Subcutaneous abdominal adipose tissue (tissue), 5 donors: ENCODE measurements around the gene REEP1.

Source experiments
- H3K27ac ChIP-seq: one replicate; pipeline ENCODE4 v1.7.0; 2013; ENCODE audit warnings: low read depth, mild to moderate bottlenecking, inconsistent platforms, low read length, moderate library complexity
- H3K27me3 ChIP-seq, 5 donors: one replicate each; pipeline ENCODE4 v1.7.0; 2013; ENCODE audit warnings: low read length in 5 of 5, inconsistent platforms in 1 of 5; ENCODE audit not compliant: control insufficient read depth in 5 of 5, insufficient read depth in 4 of 5
- H3K36me3 ChIP-seq, 5 donors: one replicate each; pipeline ENCODE4 v1.7.0; 2013; ENCODE audit warnings: low read length in 5 of 5; ENCODE audit not compliant: control insufficient read depth in 5 of 5, insufficient read depth in 5 of 5
- H3K4me1 ChIP-seq, 5 donors: one replicate each; pipeline ENCODE4 v1.7.0; 2013; ENCODE audit warnings: low read length in 5 of 5, mild to moderate bottlenecking in 3 of 5, moderate library complexity in 1 of 5; ENCODE audit not compliant: control insufficient read depth in 5 of 5, insufficient read depth in 5 of 5
- H3K4me3 ChIP-seq, 5 donors: one replicate each; pipeline ENCODE4 v1.7.0; 2013; ENCODE audit warnings: low read length in 5 of 5, low read depth in 1 of 5
- H3K9ac ChIP-seq, 5 donors: one replicate each; pipeline ENCODE4 v1.7.0; 2013; ENCODE audit warnings: low read length in 5 of 5, mild to moderate bottlenecking in 4 of 5, moderate library complexity in 3 of 5
- H3K9me3 ChIP-seq, 5 donors: one replicate each; pipeline ENCODE4 v1.7.0; 2013; ENCODE audit warnings: low read length in 5 of 5; ENCODE audit not compliant: control insufficient read depth in 5 of 5
- donor health status: healthy.
- donor health status: healthy.
- donor health status: healthy.
- donor health status: healthy.
- donor health status: healthy.

REEP1 gene

GRCh38 chr2:86368161-86368824 is 30.9 kb upstream of the REEP1 start:
- no peak overlapping the region for H3K9ac ChIP-seq
- H3K4me3 ChIP-seq, result peak overlapping the region in 1 of 5 donors; percentile 8
- peaks cover 4 to 9% (median 8%) of the 10 kb centered on the region in 5 donors for H3K9me3 ChIP-seq
- H3K36me3 ChIP-seq, result no peaks in the 10 kb centered on the region
- peaks cover 0 to 2% (median 0%) of the 10 kb centered on the region in 5 donors for H3K27me3 ChIP-seq
- peaks cover 1 to 15% (median 7%) of the 10 kb centered on the region in 5 donors for H3K4me1 ChIP-seq
- no peak overlapping the region for H3K27ac ChIP-seq

- Histone ChIP-seq H3K27ac (no peak overlapping the region), H3K4me1 (peaks cover 0 to 15% (median 7%) of the 10 kb centered on the region in 5 donors), H3K36me3 (no peaks in the 10 kb centered on the region)
Observed at GRCh38 chr2:86367499-86367777, 30.0 kb upstream of the REEP1 start.

GRCh38 chr2:86366651-86367498 is 29.4 kb upstream of the REEP1 start:
- Histone ChIP-seq H3K36me3 (no peaks in the 10 kb centered on the region), H3K4me1 (peaks cover 0 to 15% (median 7%) of the 10 kb centered on the region in 5 donors), H3K9me3 (peaks cover 4 to 9% (median 8%) of the 10 kb centered on the region in 5 donors), H3K27me3 (no peaks in the 10 kb centered on the region), H3K4me3 (no peak overlapping the region), H3K9ac (no peak overlapping the region), H3K27ac (no peak overlapping the region)

More at GRCh38 chr2:86367499-86367777, 30.0 kb upstream of the REEP1 start:
- H3K9ac ChIP-seq, result no peak overlapping the region
- no peaks in the 10 kb centered on the region for H3K27me3 ChIP-seq
- peaks cover 4 to 9% (median 8%) of the 10 kb centered on the region in 5 donors for H3K9me3 ChIP-seq
- H3K4me3 ChIP-seq, result no peak overlapping the region

GRCh38 chr2:86364894-86365293 is 27.5 kb upstream of the REEP1 start:
- no peak overlapping the region for H3K27ac ChIP-seq
- no peak overlapping the region for H3K9ac ChIP-seq
- H3K4me3 ChIP-seq, result no peak overlapping the region
- H3K36me3 ChIP-seq, result no peaks in the 10 kb centered on the region
- H3K9me3 ChIP-seq, result no peaks in the 10 kb centered on the region
- peaks cover 0 to 15% (median 7%) of the 10 kb centered on the region in 5 donors for H3K4me1 ChIP-seq
- no peaks in the 10 kb centered on the region for H3K27me3 ChIP-seq

GRCh38 chr2:86360776-86361175 is 23.4 kb upstream of the REEP1 start:
- H3K36me3 ChIP-seq, result no peaks in the 10 kb centered on the region
- no peak overlapping the region for H3K9ac ChIP-seq
- H3K4me1 ChIP-seq, result peaks cover 0 to 9% (median 0%) of the 10 kb centered on the region in 5 donors
- no peaks in the 10 kb centered on the region for H3K27me3 ChIP-seq
- no peaks in the 10 kb centered on the region for H3K9me3 ChIP-seq
- no peak overlapping the region for H3K27ac ChIP-seq
- H3K4me3 ChIP-seq, result no peak overlapping the region

GRCh38 chr2:86358957-86359356 is 21.5 kb upstream of the REEP1 start:
- Histone ChIP-seq H3K4me3 (no peak overlapping the region), H3K9ac (no peak overlapping the region), H3K27ac (no peak overlapping the region), H3K4me1 (peaks cover 0 to 9% (median 0%) of the 10 kb centered on the region in 5 donors), H3K36me3 (no peaks in the 10 kb centered on the region), H3K27me3 (no peaks in the 10 kb centered on the region), H3K9me3 (no peaks in the 10 kb centered on the region)

- no peak overlapping the region for H3K4me3 ChIP-seq
- no peaks in the 10 kb centered on the region for H3K36me3 ChIP-seq
- peaks cover 0 to 9% (median 0%) of the 10 kb centered on the region in 5 donors for H3K4me1 ChIP-seq
- H3K9ac ChIP-seq, result no peak overlapping the region
- no peaks in the 10 kb centered on the region for H3K27me3 ChIP-seq
- H3K27ac ChIP-seq, result no peak overlapping the region
- H3K9me3 ChIP-seq, result no peaks in the 10 kb centered on the region
Observed at GRCh38 chr2:86357392-86357963, 20.1 kb upstream of the REEP1 start.

- Histone ChIP-seq H3K9ac (no peak overlapping the region), H3K36me3 (no peaks in the 10 kb centered on the region), H3K4me3 (no peak overlapping the region), H3K27ac (no peak overlapping the region), H3K9me3 (peaks cover 0 to 3% (median 0%) of the 10 kb centered on the region in 5 donors), H3K27me3 (peaks cover 0 to 6% (median 3%) of the 10 kb centered on the region in 5 donors), H3K4me1 (peaks cover 0 to 7% (median 0%) of the 10 kb centered on the region in 5 donors)
Observed at GRCh38 chr2:86352727-86353221, 15.3 kb upstream of the REEP1 start.

GRCh38 chr2:86352137-86352726 is 14.8 kb upstream of the REEP1 start:
- H3K36me3 ChIP-seq, result no peaks in the 10 kb centered on the region
- no peak overlapping the region for H3K27ac ChIP-seq
- peaks cover 0 to 2% (median 0%) of the 10 kb centered on the region in 5 donors for H3K4me1 ChIP-seq
- H3K9me3 ChIP-seq, result peaks cover 0 to 3% (median 0%) of the 10 kb centered on the region in 5 donors
- no peak overlapping the region for H3K4me3 ChIP-seq
- H3K9ac ChIP-seq, result no peak overlapping the region
- H3K27me3 ChIP-seq, result peaks cover 0 to 6% (median 3%) of the 10 kb centered on the region in 5 donors
